PC-3 (cell line): ENCODE measurements around the gene TTC6.

ENCODE experiments used
- CTCF ChIP-seq: fragments of 300-600 bp; sonication (generic); conservative IDR thresholded peaks from 2 replicates; pipeline ENCODE4 v1.5.1; 2017; ENCODE audit warnings: antibody characterized with exemption, low read depth, mild to moderate bottlenecking, low read length
- EZH2 ChIP-seq: fragments of 300-600 bp; sonication (generic); IDR thresholded peaks from one replicate; pipeline ENCODE4 v1.6.1; 2017; ENCODE audit warnings: antibody characterized with exemption, mild to moderate bottlenecking, low read length; ENCODE audit not compliant: unreplicated experiment

GRCh38 chr14:37592482-37593408 is 2.7 kb upstream of the TTC6 start:
- no peak for TF ChIP-seq CTCF
- TF ChIP-seq EZH2: no peak
